ENCODE measurements around the gene TNXB.
"Not testable (repeated sequence)": the region's sequence is repeated elsewhere in the genome, so short reads cannot be mapped to it uniquely, and the experiment has no call there.

The TNXB gene

DNA sequence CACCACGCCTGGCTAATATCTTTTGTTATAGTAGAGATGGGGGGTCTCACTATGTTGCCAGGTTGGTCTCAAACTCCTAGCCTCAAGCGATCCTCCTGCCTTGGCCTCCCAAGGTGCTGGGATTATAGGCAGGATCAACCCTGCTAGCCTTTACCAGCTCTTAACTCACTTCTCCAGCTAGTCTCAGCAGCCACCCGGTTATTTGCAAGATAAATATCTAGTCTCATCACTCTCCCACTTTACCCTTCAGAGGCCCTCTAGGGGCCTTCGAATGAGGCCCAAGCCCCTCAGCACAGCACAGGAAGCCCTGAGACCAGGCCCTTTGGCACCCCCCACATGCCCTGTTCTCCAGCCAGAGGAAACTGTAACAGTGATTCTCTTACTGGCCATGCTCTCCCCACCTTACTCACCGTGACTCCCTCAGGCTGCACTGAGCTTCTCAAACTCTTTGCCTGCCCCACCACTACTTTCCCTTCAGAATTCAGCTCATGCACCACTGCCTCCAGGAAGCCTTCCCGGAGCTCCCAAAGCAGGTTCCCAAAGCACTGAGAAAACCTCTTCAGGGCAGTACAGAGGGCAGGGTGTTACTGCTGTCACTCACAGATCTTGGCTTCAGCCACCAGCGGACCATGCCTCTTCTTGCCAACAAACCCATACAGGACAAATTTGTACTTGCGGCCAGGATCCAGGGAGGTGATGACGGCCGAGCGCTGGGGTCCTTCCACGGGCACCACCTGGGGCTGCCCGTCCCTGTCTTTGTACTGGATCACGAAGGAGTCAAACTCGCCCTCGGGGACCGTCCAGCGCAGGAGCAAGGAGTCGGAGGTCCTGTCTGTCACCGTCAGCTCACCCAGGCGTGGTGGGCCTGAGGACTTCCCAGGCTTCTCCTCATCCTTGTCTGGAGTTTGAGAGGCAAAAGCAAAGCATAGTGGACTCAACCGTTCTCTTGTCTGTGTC, 25.0 kb downstream of the TNXB start:
- DNase-seq, result no peak

DNA sequence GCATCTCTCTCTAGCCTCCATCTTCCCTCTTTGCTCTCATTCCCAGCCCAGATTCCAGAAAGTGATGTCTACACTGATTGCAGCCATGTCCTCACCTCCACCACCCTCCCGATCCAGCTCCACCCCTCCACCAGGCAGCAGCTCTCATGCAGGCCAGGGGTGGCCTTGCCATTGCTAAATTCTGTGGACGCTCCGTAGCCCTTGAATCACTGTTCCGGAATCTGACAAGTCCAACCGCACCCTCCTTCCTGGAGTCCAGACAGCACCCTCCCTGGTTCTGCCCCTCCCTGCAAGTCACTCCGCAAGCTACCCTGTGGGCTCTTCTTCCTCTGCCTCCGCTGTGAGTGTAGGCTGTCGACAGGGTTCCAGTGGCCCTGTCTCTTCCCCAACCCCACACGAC, 26.2 kb downstream of the TNXB start:
- peak; percentile 82 for DNase-seq

DNA sequence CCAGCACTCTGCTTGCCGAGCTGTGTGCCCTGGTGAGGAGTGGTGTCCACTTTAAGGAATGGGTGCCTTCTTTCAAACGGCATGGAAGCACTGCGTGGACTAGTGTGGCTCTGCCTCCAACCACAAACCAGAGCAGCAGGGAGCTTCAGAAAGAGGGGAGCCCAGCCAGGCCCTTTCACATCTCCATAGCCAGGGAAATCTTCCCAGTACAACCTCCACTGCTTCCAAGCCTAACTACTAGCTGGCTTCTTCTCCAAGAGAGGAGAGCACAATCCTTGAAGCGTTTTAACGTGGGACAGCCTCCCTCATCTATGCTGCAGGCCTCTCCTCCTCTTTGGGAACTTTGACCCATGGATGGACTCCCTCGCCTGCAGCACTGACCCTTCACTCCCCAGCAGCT, 26.7 kb downstream of the TNXB start:
- no peak for DNase-seq

DNA sequence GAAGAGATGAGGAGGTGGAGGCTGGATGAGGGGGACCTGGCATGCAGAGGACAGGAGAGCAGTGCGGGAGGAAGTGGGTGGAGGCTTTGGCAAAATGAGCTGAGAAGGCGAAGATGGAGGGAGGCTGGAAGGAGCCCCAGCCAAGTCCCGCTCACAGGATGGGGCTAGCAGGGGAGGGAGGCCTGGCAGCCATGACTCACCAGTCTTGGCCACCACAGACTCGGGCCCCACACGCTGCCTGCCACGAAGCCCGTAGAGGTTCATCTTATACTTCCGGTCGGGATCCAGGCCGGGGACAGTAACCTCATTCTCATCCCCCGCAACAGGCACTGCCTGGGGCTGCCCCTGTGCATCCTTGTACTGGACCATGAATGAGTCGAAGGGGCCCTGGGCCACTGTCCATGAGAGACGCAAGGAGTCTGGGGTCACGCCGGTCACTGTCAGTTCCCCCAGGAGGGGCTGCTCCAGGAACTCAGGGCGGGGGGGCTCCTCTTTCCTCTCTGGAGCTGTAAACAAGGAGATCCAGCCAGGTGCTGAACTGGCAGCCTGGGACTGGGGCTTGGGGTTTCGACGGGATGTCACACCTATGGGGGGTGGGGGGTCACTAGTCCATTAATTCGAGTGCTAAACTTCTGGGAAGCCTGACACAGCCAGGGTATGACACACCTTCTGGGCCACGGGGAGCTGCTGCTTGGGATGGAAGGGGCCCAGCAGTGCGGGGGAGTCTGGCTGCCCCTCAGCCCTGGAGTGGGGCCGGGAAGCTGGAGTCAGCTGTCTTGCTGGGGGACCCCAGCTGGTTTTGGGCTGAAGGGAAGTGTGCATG, 27.8 kb downstream of the TNXB start:
- DNase-seq, result peak; percentile 91

DNA sequence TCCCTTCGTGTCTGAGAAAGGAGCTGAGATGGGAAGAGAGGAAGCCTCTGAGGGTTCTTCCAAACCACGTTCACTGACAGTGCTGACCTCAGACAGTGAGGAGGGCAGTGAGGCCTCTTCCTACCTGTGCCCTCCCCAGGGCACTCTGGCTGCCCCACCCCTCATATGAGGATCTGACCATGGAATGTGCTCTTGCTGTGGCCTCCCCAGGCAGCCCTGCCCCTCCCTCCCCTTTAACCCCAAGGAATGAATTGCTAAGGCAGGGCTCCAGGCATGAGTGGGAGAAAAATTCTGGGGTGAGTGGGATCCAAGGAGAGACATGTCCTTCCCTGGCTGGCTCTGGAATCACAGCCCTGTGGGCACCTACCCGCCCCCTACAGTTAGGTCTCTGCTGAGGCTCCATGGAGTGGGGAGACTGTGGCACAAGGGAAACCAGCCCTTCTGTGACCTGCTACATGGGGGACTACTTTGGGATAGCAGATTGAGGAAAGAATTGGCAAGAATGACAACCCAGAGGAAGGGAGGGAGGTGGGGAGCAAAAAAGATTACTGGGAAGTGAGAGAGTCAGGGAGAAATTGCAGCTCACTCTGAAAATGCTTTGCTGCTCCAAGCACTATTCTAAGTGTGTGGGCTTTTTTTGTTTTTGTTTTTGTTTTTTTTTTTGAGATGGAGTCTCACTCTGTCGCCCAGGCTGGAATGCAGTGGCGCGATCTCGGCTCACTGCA, 29.4 kb downstream of the TNXB start:
- no peak for DNase-seq

DNA sequence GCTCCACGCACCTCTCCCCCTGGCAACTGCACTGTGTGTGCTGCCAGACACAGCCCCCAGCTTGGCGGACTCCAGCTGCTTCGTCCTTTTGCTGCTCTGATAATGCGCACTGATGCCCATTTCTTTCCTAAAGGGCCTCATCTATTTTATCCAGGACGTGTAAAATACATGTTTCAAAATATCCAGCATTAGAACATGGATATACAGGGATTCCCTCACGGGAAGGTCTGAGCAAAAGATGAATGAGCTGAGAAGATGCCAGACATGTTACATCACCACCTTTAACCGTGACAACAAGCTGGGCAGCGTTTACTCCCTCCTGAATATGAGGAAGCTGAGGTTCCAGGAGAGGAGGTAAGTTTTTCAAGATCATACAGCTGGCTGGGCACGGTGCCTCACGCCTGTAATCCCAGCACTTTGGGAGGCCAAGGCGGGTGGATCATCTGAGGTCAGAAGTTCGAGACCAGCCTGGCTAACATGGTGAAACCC, 32.8 kb downstream of the TNXB start:
- peak; percentile 94 for DNase-seq

DNA sequence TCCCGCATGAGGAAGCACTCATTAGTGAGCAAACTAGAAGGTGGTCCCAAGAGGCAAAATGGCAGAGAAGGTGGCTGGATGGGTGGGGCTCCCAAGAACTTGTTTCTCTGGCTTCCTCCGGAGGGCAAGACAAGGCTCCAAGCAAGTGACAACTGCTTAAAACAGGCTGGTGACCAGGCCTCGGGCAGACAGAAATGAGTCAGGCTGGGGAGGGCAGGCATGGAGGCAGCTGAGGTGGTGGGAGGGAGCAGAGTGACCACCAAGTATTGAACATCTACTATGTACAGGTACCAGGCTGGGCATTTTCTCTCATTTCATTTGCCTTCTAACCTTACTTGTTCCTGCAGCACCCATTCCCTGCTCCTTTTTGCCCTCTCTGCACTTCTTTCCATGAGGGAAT, 33.4 kb downstream of the TNXB start:
- DNase-seq, result no peak

DNA sequence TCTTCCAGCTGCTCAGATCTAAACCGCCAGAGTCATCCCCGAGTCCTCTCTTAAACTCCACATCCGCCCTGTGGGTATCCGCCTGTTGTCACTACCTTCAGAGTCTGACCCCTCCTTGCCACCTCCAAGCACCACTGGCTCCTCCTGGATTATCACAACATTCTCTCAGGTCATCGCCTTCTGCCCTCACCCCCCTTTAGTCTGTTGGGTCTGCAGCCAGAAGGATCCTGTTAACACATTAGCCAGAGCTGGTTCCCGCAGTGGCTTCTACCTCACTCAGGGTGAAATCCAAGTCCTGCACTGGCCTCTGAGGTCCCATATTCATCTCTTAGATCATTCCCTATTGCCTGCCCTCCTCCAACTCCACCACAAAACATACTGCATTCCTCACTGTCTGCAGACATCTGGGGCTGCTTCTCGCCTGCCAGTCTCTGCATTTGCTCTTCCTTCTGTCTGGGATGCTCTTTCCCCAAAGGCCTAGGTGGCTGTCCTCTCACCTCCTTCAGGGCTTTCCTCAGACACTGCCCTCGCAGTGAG, 34.1 kb downstream of the TNXB start:
- peak; percentile 79 for DNase-seq

DNA sequence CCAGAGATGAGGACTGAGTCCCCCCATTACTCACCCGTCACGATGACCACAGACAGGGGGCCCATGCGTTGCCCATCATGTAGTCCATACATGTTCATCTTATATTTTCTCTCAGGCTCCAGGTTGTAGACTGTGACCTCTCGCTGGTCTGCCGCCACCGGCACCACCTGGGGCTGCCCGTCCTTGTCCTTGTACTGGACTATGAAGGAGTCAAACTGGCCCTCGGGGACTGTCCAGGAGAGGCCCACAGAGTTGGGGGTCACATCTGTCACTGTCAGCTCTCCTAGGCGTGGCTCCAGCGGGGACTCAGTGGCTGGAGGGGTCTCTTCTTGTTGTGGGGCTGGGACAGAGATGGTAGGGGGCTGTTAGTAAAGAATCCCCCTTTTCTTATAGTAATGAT, 35.5 kb downstream of the TNXB start:
- no peak for DNase-seq

DNA sequence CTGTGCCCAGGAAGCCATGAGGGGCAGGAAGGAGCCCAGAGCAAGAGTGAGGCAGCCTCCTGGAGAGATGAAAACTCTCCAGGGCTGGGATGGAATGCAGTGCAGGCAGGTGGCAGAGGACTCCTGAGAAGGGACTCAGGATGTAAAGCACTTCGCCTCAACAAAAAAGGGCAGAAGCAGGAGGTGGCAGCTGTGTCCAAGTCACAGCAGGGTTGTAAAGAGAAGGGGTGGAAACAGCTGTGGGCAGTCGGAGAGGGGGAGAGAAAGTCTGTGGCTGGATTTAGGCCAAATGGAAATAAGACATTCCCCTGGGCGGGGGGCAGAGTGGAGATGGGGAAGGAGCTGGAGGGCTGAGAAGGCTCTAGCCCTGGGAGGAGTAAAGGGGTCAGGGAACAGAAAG, 36.0 kb downstream of the TNXB start:
- no peak for DNase-seq

DNA sequence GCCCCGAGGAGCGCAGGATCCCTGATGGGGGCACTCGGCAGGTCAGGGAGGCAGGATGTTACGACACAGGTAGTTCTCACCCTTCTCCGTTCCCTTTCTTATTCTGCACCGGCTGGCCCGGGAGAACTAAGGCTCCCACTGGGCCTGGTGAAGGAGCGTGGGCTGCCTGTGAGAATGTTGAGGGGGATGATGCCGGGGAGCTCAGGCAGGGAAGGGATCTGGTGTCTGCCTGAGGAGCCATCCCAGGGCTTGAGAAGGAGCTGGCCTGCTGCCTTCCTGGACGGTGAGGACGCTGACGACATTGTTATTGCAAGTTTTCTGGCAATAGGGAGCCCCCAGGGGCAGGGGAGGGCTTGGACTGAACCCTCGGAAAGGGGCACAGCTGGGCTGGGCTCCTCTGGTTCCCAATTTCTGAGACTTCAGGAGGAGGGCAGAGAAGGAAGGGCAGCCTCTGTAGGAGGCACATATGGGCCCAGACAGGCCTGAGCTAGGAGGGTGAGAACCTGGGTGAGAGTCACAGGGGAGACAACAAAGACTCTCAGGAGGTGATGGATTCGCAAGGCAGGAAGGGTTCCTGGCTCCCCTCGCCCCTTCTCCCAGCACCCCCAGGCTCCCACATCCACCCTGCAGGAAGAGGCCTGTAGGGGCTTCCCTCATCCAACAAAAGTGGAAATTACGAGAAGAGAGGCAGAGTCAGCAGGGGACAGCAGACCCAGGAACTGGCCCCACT, 38.2 kb downstream of the TNXB start:
- no peak for DNase-seq

DNA sequence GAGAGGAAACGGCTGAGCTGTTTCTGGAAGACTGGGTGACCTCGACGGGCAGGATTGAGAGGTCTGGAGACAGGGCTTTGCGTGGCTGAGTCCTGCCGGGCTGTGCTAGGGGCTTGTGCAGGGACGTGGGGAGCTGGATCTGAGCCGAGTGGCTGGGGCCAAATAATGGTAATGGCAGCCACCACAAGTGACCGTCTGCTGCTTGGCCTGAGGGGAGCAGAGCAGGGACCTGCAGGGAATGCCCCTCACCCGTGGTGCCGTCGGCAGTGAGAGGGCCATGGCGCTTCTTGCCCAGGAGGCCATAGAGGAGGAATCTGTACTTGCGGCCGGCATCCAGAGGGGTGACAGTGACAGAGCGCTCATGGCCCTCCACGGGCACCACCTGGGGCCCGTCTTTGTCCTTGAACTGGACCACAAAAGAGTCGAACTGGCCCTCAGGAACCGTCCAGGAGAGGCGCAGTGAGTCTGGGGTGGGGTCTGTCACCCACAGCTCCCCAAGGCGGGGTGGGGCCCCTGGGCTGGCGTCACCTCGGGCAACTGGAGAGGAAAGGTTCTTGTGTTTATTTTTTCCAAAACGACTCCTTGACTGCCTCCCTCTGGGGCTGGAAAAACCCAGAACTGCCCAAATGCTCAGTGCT, 39.1 kb downstream of the TNXB start:
- no peak for DNase-seq

DNA sequence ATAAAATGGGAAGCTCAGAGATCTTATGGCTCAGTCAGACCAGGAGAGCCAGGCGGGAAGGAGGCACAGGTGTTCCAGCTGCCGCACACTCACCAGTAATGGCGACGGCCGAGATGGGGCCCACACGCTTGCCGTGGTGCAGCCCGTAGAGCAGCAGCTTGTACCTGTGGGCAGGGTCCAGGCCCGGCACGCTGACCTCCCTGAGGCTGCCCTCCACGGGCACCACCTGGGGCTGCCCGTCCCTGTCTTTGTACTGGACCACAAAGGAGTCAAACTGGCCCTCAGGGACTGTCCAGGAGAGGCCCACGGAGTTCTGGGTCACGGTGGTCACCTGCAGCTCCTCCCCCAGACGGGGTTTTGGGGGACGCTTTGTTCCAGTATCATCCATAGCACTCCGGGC, 39.7 kb downstream of the TNXB start:
- DNase-seq, result no peak

DNA sequence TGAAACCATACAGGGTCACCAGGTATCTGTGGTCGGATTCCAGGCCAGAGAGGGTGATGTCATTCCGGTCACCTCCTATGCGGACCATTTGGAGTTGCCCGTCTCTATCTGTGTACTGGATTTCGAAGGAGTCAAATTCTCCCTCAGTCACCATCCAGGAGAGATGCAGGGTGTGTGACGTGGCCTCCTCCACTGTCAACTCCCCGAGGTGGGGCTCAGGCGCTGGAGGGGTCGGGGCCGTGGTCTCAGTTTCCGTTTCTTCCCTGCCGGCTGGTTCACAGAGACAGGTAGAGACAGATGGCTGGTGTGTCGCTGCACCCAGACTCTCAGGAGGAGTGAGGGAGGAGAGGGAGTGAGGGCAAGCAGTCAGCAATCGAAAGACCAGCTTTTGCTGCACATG, 40.3 kb downstream of the TNXB start:
- no peak for DNase-seq

DNA sequence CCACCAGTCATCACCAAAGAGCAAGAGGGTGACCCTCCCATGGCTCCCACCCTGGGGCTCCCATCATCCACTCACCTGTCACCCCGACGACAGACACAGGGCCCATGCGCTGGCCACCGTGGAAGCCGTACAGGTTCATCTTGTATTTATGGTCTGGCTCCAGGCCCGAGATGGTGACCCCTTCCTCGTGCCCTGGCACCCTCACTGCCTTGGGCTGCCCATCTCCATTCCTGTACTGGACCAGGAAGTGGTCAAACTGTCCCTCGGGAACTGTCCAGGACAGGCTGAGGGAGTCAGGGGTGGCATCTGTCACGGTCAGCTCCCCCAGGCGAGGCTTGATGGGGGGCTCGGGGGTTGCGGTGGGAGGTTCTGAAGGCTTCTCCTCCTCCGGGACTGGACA, 40.8 kb downstream of the TNXB start:
- not testable (repeated sequence) for DNase-seq

DNA sequence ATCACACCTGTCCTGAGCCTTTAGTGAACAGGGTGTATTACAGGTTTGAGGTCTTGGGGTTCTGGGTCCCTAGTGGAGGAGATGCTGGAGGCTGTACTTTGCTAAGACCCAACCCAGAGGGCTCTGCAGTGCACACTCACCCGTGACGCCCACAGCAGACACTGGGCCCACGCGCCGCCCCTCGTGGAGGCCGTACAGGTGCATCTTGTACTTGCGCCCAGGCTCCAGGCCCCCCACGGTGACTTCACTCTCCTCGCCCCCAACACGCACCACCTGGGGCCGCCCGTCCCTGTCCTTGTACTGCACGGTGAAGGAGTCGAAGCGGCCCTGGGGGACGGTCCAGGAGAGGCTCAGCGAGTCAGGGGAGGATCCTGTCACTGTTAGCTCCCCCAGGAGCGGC, 41.6 kb downstream of the TNXB start:
- DNase-seq, result not testable (repeated sequence)

DNA sequence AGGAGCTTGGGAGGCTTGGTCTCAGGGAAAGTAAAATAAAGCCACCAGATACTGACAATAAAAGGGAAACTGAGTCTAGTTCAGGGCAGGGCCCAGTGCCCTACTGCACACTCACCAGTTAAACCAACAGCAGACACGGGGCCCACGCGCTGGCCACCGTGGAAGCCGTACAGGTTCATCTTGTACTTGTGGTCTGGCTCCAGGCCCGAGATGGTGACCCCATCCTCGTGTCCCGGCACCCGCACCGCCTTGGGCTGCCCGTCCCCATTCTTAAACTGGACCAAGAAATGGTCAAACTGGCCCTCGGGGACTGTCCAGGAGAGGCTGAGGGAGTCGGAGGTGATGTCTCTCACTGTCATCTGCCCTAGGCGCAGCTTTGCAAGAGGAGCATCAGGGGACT, 44.4 kb downstream of the TNXB start:
- no peak for DNase-seq

DNA sequence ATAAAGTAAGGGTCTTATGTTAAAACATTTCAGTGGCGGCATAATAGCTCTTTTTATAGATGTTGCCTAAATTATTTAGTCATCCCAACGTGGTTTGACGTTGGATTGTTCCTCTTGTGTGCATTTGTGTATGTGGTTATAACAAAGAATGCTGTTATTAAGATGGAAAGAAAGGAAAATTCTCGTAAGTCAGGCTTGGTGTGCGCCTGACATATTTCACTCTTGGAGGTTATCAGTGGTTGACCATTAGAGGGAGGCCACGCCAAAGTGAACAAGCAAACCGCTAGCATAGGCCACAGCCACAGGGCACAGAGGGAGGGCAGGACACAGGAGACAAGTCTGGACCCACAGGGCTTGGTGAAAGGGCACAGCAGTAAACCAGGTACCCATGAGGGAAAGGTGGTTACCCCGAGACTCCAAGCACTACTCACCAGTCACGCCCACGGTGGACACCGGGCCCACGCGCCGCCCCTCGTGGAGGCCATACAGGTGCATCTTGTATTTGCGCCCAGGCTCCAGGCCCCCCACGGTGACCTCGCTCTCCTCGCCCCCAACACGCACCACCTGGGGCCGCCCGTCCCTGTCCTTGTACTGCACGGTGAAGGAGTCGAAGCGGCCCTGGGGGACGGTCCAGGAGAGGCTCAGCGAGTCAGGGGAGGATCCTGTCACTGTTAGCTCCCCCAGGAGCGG, 48.0 kb downstream of the TNXB start:
- DNase-seq, result no peak

DNA sequence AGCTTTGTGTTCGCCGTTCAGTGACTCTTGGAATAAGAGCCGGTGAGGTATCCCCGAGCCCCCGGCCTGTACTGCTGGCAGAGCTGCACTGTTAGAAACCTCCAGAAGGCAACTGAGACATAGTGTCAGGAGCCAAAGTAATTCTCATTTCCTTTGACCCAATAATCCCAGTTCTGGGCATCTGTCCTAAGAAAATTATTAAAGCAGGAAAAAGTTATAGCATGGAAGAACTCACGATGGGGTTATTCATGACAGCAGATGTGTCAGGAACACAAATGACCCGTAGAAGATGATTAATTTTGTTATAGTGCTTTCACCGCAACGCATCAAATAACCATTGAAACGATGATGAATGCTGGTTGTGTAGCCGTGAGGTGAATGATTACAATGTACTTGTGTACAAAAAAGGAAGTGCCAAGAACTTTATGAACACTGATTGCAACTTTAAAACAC, 50.6 kb downstream of the TNXB start:
- DNase-seq, result peak; percentile 28

DNA sequence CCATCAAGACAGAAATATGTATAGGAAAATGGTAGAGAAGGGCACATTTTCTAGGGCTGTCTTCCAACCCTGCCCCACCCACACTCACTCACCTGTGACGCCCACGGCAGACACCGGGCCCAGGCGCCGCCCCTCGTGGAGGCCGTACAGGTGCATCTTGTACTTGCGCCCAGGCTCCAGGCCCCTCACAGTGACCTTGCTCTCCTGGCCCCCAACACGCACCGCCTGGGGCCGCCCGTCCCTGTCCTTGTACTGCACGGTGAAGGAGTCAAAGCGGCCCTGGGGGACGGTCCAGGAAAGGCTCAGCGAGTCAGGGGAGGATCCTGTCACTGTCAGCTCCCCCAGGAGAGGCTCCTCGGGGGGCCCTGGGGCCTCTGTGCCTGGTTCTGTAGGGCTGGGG, 51.2 kb downstream of the TNXB start:
- no peak for DNase-seq

DNA sequence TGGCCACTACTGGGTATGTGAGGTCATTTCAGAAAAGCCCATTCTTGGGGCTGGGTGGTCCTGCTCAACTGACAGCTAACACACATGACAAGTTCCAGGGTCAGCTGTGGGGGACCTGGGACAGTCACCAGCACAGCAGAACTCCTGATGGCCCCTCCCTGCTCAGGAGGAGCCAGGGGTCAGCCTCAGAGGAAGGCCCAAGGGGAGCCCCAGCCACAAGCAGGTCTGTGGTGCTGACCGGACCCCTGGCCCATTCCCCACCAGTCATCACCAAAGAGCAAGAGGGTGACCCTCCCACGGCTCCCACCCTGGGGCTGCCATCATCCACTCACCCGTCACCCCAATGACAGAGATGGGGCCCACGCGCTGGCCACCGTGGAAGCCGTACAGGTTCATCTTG, 52.9 kb downstream of the TNXB start:
- DNase-seq, result no peak
